ENCODE data around the gene TRAF2.

The TRAF2 gene

GRCh38 chr9:136913701-136914438 lies 27.6 kb downstream of the TRAF2 start:
- DNase-seq (ENCODE audit: low read depth), result no peak

GRCh38 chr9:136915632-136916329 lies 29.5 kb downstream of the TRAF2 start:
- no peak for DNase-seq (ENCODE audit: low read depth)

DNA sequence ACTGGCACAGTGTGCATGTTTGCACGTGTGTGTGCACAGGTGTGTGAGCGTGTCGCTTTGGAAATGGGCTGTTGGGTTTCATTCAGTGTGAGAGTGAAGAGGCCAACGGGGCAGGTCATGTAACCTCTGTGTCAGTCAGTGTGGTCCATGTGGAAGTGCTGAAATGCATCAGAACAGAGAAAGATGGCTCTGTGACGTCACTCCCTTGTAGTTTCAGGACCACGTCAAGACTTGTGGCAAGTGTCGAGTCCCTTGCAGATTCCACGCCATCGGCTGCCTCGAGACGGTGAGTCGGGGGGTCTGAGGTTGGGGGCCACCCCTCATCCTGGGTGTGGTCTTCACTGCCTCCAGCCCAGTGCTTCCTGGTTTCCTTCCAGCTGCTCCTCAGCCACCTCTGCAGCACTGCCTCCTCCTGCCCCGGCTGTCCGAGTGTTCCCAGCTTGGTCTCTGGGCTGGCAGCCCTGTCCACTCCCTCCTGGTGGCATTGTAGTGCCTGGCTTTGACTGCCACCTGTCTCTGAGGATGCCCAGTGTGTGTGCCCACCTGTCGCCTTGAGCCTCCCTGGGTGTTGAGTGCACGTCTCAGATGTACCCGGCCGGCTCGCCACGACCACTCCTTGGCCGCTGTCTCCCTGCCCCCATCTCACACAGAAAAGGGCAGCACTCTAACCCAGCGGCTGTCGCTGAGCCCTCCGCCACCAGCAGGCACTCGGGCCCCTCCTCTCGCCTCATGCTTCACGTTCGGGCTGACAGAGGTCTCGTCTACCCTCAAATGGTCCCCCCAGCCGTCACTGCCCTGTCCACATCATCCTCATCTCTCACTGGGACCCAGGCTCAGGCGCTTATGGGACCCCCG lies 30.2 kb downstream of the TRAF2 start:
- no peak for DNase-seq (ENCODE audit: low read depth)

GRCh38 chr9:136917902-136918301 lies 31.6 kb downstream of the TRAF2 start:
- no peak for DNase-seq (ENCODE audit: low read depth)

- DNase-seq (ENCODE audit: low read depth), result no peak
Measured at GRCh38 chr9:136920069-136920468, 33.8 kb downstream of the TRAF2 start.

DNA sequence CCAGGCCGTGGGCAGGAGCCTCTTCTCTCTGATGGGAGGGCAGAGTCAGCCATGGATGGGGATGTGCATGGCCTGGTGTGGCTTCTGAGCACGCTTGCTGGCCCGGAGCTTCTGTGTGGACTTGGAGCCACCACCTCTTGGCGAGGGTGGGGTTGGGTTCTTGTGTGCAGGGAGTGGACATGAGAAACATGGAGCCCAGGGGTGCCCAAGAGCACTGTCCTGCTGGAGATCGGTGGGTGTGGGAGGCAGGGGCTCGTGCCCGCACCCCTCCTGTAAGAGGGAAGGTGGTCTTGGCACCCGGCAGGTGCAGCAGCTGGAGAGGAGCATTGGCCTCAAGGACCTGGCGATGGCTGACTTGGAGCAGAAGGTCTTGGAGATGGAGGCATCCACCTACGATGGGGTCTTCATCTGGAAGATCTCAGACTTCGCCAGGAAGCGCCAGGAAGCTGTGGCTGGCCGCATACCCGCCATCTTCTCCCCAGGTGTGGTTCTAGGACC lies 34.5 kb downstream of the TRAF2 start:
- no peak for DNase-seq (ENCODE audit: low read depth)

GRCh38 chr9:136921307-136921706 lies 35.0 kb downstream of the TRAF2 start:
- DNase-seq (ENCODE audit: low read depth), result no peak

GRCh38 chr9:136921718-136922117 lies 35.4 kb downstream of the TRAF2 start:
- no peak for DNase-seq (ENCODE audit: low read depth)

DNA sequence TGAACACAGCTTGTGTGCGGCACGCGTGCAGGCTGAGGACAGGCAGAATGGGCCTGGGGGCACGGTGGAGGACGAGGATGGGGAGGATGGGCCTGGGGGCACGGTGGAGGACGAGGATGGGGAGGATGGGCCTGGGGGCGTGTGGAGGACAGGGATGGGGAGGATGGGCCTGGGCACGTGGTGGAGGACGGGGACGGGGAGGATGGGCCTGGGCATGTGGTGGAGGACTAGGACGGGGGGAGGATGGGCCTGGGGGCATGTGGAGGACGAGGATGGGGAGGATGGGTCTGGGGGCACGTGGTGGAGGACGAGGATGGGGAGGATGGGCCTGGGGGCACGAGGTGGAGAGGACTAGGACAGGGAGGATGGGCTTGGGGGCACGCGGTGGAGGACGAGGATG lies 36.2 kb downstream of the TRAF2 start:
- no peak for DNase-seq (ENCODE audit: low read depth)

GRCh38 chr9:136923881-136924280 lies 37.6 kb downstream of the TRAF2 start:
- DNase-seq (ENCODE audit: low read depth), result no peak

DNA sequence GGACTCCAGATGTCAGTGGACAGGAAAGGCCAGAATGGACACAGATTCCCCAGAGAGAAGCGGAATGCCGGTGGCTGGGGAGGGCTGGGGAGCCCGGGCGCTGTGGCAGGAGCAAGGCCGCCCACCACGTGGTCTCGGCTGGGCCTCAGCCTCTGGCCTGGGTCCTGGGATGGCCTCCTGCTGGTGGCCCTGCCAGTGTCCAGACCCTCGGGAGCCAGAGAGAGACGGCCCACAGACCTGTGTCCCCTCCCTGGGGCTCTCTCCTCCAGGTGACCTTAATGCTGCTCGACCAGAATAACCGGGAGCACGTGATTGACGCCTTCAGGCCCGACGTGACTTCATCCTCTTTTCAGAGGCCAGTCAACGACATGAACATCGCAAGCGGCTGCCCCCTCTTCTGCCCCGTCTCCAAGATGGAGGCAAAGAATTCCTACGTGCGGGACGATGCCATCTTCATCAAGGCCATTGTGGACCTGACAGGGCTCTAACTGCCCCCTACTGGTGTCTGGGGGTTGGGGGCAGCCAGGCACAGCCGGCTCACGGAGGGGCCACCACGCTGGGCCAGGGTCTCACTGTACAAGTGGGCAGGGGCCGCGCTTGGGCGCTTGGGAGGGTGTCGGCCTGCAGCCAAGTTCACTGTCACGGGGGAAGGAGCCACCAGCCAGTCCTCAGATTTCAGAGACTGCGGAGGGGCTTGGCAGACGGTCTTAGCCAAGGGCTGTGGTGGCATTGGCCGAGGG lies 39.3 kb downstream of the TRAF2 start:
- DNase-seq (ENCODE audit: low read depth), result no peak

DNA sequence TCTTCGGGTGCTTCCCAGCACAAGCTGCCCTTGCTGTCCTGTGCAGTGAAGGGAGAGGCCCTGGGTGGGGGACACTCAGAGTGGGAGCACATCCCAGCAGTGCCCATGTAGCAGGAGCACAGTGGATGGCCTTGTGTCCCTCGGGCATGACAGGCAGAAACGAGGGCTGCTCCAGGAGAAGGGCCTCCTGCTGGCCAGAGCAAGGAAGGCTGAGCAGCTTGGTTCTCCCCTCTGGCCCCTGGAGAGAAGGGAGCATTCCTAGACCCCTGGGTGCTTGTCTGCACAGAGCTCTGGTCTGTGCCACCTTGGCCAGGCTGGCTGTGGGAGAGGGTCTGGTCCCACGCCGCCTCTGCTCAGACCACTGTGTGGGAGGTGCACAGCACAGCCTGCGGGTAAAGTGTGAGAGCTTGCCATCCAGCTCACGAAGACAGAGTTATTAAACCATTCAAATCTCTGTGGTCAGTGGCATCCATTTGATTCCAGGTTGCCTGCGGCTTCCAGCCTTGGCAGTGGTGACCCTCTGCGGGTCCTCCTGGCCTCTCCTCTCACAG lies 39.9 kb downstream of the TRAF2 start:
- no peak for DNase-seq (ENCODE audit: low read depth)

GRCh38 chr9:136926749-136927148 lies 40.4 kb downstream of the TRAF2 start:
- no peak for DNase-seq (ENCODE audit: low read depth)

- DNase-seq (ENCODE audit: low read depth), result no peak
Measured at GRCh38 chr9:136927343-136928271, 41.3 kb downstream of the TRAF2 start.

DNA sequence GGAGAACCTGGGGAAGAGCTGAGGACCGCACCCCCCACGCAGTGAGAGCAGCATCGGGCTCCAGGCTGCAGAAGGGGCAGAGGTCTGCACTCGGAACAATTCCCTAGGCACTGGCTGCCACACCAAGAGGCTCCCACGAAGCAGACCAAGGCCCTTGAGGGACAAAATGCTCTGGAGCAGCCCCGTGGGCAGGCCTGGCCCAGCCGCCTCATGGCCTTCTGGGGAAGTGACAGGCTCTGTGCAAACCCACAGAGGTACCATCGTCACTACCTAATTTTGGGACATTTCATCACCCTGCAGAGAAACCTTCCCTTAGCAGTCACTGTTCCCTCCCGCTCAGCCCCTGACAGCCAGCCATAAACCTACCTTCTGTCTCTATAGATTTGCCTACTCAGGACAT lies 42.3 kb downstream of the TRAF2 start:
- no peak for DNase-seq (ENCODE audit: low read depth)

DNA sequence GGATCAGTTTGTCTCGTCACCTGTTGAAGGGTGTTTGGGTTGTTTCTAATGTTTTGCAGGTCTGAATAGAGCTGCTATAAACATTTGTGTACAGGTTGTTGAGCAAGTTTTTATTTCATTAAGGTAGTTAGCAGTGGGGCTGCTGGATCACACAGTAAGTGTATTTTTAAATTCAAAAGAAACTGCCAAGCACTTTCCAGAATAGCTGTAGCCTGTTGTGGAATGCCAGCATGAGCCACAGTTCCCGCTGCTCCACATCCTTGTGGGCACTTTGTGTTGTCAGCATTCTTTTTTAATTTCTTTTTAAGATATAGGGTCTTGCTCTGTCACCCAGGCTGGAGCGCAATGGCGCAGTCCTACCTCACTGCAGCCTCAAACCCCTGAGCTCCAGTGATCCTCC lies 43.7 kb downstream of the TRAF2 start:
- DNase-seq (ENCODE audit: low read depth), result no peak

- no peak for DNase-seq (ENCODE audit: low read depth)
Measured at GRCh38 chr9:136931611-136932130, 45.4 kb downstream of the TRAF2 start.

GRCh38 chr9:136934277-136934676 lies 48.0 kb downstream of the TRAF2 start:
- DNase-seq (ENCODE audit: low read depth), result no peak

GRCh38 chr9:136935651-136936050 lies 49.3 kb downstream of the TRAF2 start:
- no peak for DNase-seq (ENCODE audit: low read depth)

DNA sequence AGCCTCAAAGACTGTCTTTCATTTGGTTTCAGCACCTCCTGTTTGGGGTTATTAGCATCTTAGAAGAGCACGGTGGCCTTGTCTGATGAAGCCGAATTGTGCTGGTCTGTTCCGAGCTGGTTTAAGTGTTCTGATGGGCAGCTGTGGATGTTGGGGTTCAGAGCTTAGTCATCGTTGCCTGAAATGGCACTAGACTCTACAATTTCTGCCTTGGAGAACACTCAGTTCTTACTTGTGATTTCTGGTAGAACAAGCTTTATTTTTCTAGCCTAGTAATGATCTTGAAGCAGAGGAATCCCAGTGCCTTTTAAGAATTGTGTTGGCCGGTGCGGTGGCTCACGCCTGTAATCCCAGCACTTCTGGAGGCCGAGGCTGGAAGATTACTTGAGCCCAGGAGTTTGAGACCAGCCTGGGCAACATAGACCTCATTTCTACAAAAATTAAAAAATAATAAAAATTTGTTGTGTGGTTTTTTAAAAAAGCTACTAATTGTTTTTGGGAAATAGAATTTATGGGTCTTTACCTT lies 50.4 kb downstream of the TRAF2 start:
- no peak for DNase-seq (ENCODE audit: low read depth)
